GM23338 (cell line): ENCODE measurements around the gene DNAH10. TPM values are rescaled to one million over a fixed set of nuclear protein-coding genes. Genes with fewer than 3 reads are reported as not detected.

ENCODE experiments used
- ATAC-seq: fragments of 200-7000 bp; cut with Tn5 transposase; 3 replicates; pipeline ENCODE4 v1.9.1; 2020
- DNase-seq: peaks from one replicate; pipeline ENCODE4 v3.0.0-alpha.2; 2015; ENCODE audit warnings: low spot score
- H2AFZ ChIP-seq: fragments of 200-600 bp; sonication (generic); 2 replicates; pipeline ENCODE4 v1.8.0; 2016; ENCODE audit warnings: antibody characterized with exemption, mild to moderate bottlenecking, moderate library complexity
- H3F3A ChIP-seq: fragments of 200-600 bp; sonication (generic); replicated peaks from 2 replicates; pipeline ENCODE4 v1.8.0; 2017; ENCODE audit warnings: antibody characterized with exemption, mixed run types, low read depth
- H3K27ac ChIP-seq: fragments of 200-600 bp; sonication (generic); 2 replicates; pipeline ENCODE4 v1.6.1; 2016; ENCODE audit warnings: low read depth
- H3K27me3 ChIP-seq: fragments of 200-600 bp; sonication (generic); 2 replicates; pipeline ENCODE4 v1.8.0; 2016; ENCODE audit warnings: mild to moderate bottlenecking, mixed run types, moderate library complexity; ENCODE audit not compliant: insufficient read depth
- H3K36me3 ChIP-seq: fragments of 200-600 bp; sonication (generic); 2 replicates; pipeline ENCODE4 v1.8.0; 2016; ENCODE audit warnings: mild to moderate bottlenecking; ENCODE audit not compliant: insufficient read depth
- H3K4me1 ChIP-seq: fragments of 200-600 bp; sonication (generic); 2 replicates; pipeline ENCODE4 v1.8.0; 2016; ENCODE audit warnings: mild to moderate bottlenecking, moderate library complexity; ENCODE audit not compliant: insufficient read depth
- H3K4me2 ChIP-seq: fragments of 200-600 bp; sonication (generic); 2 replicates; pipeline ENCODE4 v1.7.1; 2017; ENCODE audit warnings: mixed run types
- H3K4me3 ChIP-seq: fragments of 200-600 bp; sonication (generic); 2 replicates; pipeline ENCODE4 v1.6.1; 2016; ENCODE audit warnings: mixed run types
- H3K79me2 ChIP-seq: fragments of 200-600 bp; sonication (generic); replicated peaks from 2 replicates; pipeline ENCODE4 v1.8.0; 2017; ENCODE audit warnings: mild to moderate bottlenecking; ENCODE audit not compliant: insufficient read depth
- H3K9me2 ChIP-seq: fragments of 200-600 bp; sonication (generic); 2 replicates; pipeline ENCODE4 v1.8.0; 2017; ENCODE audit not compliant: insufficient read depth
- H4K20me1 ChIP-seq: fragments of 200-600 bp; sonication (generic); replicated peaks from 2 replicates; pipeline ENCODE4 v1.8.0; 2017; ENCODE audit warnings: mild to moderate bottlenecking; ENCODE audit not compliant: insufficient read depth
- H3K27ac Mint-ChIP-seq: 2 replicates; pipeline ENCODE4 v1.8.0; 2020; ENCODE audit warnings: inconsistent platforms, mild to moderate bottlenecking, moderate library complexity, mixed read lengths
- H3K27me3 Mint-ChIP-seq: 3 replicates; pipeline ENCODE4 v1.8.0; 2022; ENCODE audit warnings: low read depth, mild to moderate bottlenecking, moderate library complexity, mixed read lengths, inconsistent platforms; ENCODE audit not compliant: insufficient read depth, poor library complexity
- H3K36me3 Mint-ChIP-seq: 3 replicates; pipeline ENCODE4 v1.8.0; 2021; ENCODE audit warnings: low read depth, mild to moderate bottlenecking, inconsistent platforms, moderate library complexity, mixed read lengths
- H3K4me1 Mint-ChIP-seq: 3 replicates; pipeline ENCODE4 v1.8.0; 2020; ENCODE audit warnings: mild to moderate bottlenecking, inconsistent platforms, mixed read lengths
- H3K4me3 Mint-ChIP-seq: 3 replicates; pipeline ENCODE4 v1.8.0; 2021; ENCODE audit warnings: moderate library complexity, mild to moderate bottlenecking, inconsistent platforms, mixed read lengths
- H3K9me3 Mint-ChIP-seq: 3 replicates; pipeline ENCODE4 v1.8.0; 2020; ENCODE audit warnings: moderate library complexity, mild to moderate bottlenecking, inconsistent platforms, mixed read lengths
- EZH2phosphoT487 ChIP-seq: fragments of 200-600 bp; sonication (generic); IDR thresholded peaks from one replicate; pipeline ENCODE4 v1.8.1; 2018; ENCODE audit warnings: antibody characterized with exemption; ENCODE audit not compliant: unreplicated experiment
- JUNB ChIP-seq: IDR thresholded peaks from one replicate; pipeline ENCODE4 v1.6.1; 2016; ENCODE audit warnings: antibody characterized with exemption; ENCODE audit not compliant: unreplicated experiment
- STAT1 ChIP-seq: IDR thresholded peaks from one replicate; pipeline ENCODE4 v1.6.1; 2016; ENCODE audit warnings: antibody characterized with exemption; ENCODE audit not compliant: unreplicated experiment
- ZNF114 ChIP-seq: fragments of 250-450 bp; sonication (Bioruptor Pico); IDR thresholded peaks from 2 replicates; pipeline ENCODE4 v1.5.0; 2020; ENCODE audit warnings: mild to moderate bottlenecking, moderate library complexity
- ZNF331 ChIP-seq: fragments of 250-450 bp; sonication (Bioruptor Pico); IDR thresholded peaks from 2 replicates; pipeline ENCODE4 v1.5.0; 2020; ENCODE audit warnings: low read depth, mild to moderate bottlenecking, moderate library complexity
- polyA plus RNA-seq: library from polyadenylated mRNA; unstranded; fragments of >200 nt; fragmentation: Nextera tagmentation; extraction: Ambion mirVana; gene quantifications from 2 replicates; pipeline ENCODE4 v1.2.1, GENCODE V29; 2016
- total RNA-seq: library from RNA; depleted of rRNA; stranded (reverse); fragments of >200 nt; shearing (Covaris generic); gene quantifications from 2 replicates; pipeline ENCODE4 v1.2.3, GENCODE V29; 2014
- TF ChIP-seq, protein P1 (sequence below), 2 experiments: fragments of 200-600 bp in 1 of 2; sonication (generic) in 1 of 2; conservative IDR thresholded peaks; 2 replicates each; pipeline versions ENCODE4 v1.5.1 to v1.6.1; 2016 to 2017; ENCODE audit warnings: antibody characterized with exemption in 2 of 2, low read depth in 2 of 2, mild to moderate bottlenecking in 2 of 2, moderate library complexity in 1 of 2
- TF ChIP-seq, protein P2 (sequence below): fragments of 250-450 bp; sonication (Bioruptor Pico); IDR thresholded peaks from 2 replicates; pipeline ENCODE4 v1.5.0; 2020; ENCODE audit warnings: mild to moderate bottlenecking, moderate library complexity
- TF ChIP-seq, protein P3 (sequence below): IDR thresholded peaks from one replicate; pipeline ENCODE4 v1.6.1; 2018; ENCODE audit warnings: antibody characterized with exemption; ENCODE audit not compliant: unreplicated experiment

The DNAH10 gene
- total and polyA plus RNA-seq, 2 experiments from 2014 or later: 0.03 TPM

DNA sequence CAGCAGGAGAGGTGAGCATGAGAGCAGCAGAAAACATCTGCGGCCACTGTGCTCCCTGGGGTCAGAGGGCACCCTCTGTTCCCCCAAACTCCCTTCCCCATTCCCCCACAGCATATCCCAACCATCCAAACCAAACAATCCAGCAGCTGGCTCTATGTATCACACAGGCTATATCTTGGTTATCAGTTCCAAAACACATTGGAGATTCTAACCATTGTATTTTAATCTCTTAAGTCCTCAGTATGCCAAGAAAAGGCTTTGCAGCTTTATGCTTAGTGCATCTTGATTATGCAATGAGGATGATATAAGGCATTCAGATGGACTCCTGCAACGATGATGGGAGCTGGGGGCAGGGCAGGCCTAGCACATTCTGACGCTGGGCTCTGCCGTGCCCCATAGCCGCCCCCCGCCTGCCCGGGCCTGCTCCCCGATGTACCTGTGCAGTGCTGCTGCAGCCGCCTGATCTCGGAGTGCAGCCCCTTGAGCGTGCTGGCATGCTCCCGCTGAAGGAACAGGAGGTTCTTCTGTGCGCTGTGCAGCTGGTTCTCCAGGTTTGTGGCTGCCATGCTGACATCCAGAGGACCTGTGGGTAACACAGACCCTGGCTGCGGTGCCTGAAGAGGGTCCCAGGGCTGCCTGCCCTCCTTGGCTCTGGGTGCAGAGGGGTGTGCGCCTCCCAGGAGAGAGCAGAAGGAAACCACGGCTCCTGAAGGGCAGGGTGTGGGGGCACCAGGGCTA lies 181.0 kb downstream of the DNAH10 start:
- no peak for DNase-seq
- no peaks in the 10 kb centered on the region for H4K20me1 ChIP-seq
- H2AFZ ChIP-seq: no peak overlapping the region
- Mint-ChIP-seq H3K27me3 (peaks cover 16% of the 10 kb centered on the region), H3K9me3 (peaks cover 14% of the 10 kb centered on the region), H3K4me3 (no peak overlapping the region), H3K27ac (no peak overlapping the region), H3K36me3 (peaks cover 2% of the 10 kb centered on the region; the same call in 1 of the 3 replicates), H3K4me1 (peaks cover 3% of the 10 kb centered on the region)
- TF ChIP-seq ZNF331 (CRISPR knock-in tag) (no peak), EZH2phosphoT487 (no peak)
- H3K4me2 ChIP-seq: no peak overlapping the region
- no peak overlapping the region for H3K4me3 ChIP-seq
- no peaks in the 10 kb centered on the region for H3K27me3 ChIP-seq
- no peak overlapping the region for H3K27ac ChIP-seq
- H3F3A ChIP-seq: no peaks in the 10 kb centered on the region
- no peaks in the 10 kb centered on the region for H3K9me2 ChIP-seq
- no peaks in the 10 kb centered on the region for H3K79me2 ChIP-seq
- H3K4me1 ChIP-seq: no peaks in the 10 kb centered on the region
- H3K36me3 ChIP-seq: no peaks in the 10 kb centered on the region; the same call in 1 of the 2 replicates
- ATAC-seq: no peak

DNA sequence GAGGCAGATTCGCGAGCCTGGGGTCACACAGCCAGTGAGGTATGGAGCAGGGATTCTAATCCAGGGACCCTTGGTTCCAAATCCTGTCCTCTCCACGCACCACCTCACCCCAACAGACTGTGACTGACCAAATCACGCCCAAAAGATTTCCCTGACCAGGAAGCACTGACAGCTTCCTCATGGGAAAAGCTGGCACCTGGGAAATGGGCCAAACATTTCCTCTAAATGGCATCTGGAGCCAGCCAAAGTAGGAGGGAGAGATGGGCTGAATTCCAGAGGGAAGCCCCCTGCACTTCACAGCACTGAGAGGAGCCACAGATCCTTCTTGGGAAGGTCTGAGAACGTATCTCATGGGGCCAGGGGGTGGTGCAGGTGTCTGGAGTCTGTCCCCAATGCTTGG lies 181.7 kb downstream of the DNAH10 start:
- H3K9me2 ChIP-seq: no peaks in the 10 kb centered on the region
- H4K20me1 ChIP-seq: no peaks in the 10 kb centered on the region
- H3K4me3 Mint-ChIP-seq: no peak overlapping the region
- H3F3A ChIP-seq: no peaks in the 10 kb centered on the region
- no peaks in the 10 kb centered on the region for H3K79me2 ChIP-seq
- peaks cover 2% of the 10 kb centered on the region; the same call in 1 of the 3 replicates for H3K36me3 Mint-ChIP-seq
- no peak overlapping the region for H3K27ac ChIP-seq
- no peaks in the 10 kb centered on the region for H3K27me3 ChIP-seq
- peaks cover 10% of the 10 kb centered on the region for H3K27me3 Mint-ChIP-seq
- no peak overlapping the region for H3K4me2 ChIP-seq
- H2AFZ ChIP-seq: no peak overlapping the region
- ATAC-seq (no peak), DNase-seq (no peak)
- no peak overlapping the region for H3K4me3 ChIP-seq
- no peaks in the 10 kb centered on the region for H3K4me1 ChIP-seq
- no peaks in the 10 kb centered on the region; the same call in 2 of the 3 replicates for H3K4me1 Mint-ChIP-seq
- H3K9me3 Mint-ChIP-seq: peaks cover 14% of the 10 kb centered on the region
- no peaks in the 10 kb centered on the region; the same call in 1 of the 2 replicates for H3K36me3 ChIP-seq
- H3K27ac Mint-ChIP-seq: no peak overlapping the region
- TF ChIP-seq, protein P1, sequence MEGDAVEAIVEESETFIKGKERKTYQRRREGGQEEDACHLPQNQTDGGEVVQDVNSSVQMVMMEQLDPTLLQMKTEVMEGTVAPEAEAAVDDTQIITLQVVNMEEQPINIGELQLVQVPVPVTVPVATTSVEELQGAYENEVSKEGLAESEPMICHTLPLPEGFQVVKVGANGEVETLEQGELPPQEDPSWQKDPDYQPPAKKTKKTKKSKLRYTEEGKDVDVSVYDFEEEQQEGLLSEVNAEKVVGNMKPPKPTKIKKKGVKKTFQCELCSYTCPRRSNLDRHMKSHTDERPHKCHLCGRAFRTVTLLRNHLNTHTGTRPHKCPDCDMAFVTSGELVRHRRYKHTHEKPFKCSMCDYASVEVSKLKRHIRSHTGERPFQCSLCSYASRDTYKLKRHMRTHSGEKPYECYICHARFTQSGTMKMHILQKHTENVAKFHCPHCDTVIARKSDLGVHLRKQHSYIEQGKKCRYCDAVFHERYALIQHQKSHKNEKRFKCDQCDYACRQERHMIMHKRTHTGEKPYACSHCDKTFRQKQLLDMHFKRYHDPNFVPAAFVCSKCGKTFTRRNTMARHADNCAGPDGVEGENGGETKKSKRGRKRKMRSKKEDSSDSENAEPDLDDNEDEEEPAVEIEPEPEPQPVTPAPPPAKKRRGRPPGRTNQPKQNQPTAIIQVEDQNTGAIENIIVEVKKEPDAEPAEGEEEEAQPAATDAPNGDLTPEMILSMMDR (conservative IDR thresholded peaks at IDR 0.05; ENCODE audit: low read depth in 2 of 2): no peak
- TF ChIP-seq ZNF114 (CRISPR knock-in tag) (no peak), JUNB (no peak), STAT1 (no peak)
- TF ChIP-seq, protein P2, sequence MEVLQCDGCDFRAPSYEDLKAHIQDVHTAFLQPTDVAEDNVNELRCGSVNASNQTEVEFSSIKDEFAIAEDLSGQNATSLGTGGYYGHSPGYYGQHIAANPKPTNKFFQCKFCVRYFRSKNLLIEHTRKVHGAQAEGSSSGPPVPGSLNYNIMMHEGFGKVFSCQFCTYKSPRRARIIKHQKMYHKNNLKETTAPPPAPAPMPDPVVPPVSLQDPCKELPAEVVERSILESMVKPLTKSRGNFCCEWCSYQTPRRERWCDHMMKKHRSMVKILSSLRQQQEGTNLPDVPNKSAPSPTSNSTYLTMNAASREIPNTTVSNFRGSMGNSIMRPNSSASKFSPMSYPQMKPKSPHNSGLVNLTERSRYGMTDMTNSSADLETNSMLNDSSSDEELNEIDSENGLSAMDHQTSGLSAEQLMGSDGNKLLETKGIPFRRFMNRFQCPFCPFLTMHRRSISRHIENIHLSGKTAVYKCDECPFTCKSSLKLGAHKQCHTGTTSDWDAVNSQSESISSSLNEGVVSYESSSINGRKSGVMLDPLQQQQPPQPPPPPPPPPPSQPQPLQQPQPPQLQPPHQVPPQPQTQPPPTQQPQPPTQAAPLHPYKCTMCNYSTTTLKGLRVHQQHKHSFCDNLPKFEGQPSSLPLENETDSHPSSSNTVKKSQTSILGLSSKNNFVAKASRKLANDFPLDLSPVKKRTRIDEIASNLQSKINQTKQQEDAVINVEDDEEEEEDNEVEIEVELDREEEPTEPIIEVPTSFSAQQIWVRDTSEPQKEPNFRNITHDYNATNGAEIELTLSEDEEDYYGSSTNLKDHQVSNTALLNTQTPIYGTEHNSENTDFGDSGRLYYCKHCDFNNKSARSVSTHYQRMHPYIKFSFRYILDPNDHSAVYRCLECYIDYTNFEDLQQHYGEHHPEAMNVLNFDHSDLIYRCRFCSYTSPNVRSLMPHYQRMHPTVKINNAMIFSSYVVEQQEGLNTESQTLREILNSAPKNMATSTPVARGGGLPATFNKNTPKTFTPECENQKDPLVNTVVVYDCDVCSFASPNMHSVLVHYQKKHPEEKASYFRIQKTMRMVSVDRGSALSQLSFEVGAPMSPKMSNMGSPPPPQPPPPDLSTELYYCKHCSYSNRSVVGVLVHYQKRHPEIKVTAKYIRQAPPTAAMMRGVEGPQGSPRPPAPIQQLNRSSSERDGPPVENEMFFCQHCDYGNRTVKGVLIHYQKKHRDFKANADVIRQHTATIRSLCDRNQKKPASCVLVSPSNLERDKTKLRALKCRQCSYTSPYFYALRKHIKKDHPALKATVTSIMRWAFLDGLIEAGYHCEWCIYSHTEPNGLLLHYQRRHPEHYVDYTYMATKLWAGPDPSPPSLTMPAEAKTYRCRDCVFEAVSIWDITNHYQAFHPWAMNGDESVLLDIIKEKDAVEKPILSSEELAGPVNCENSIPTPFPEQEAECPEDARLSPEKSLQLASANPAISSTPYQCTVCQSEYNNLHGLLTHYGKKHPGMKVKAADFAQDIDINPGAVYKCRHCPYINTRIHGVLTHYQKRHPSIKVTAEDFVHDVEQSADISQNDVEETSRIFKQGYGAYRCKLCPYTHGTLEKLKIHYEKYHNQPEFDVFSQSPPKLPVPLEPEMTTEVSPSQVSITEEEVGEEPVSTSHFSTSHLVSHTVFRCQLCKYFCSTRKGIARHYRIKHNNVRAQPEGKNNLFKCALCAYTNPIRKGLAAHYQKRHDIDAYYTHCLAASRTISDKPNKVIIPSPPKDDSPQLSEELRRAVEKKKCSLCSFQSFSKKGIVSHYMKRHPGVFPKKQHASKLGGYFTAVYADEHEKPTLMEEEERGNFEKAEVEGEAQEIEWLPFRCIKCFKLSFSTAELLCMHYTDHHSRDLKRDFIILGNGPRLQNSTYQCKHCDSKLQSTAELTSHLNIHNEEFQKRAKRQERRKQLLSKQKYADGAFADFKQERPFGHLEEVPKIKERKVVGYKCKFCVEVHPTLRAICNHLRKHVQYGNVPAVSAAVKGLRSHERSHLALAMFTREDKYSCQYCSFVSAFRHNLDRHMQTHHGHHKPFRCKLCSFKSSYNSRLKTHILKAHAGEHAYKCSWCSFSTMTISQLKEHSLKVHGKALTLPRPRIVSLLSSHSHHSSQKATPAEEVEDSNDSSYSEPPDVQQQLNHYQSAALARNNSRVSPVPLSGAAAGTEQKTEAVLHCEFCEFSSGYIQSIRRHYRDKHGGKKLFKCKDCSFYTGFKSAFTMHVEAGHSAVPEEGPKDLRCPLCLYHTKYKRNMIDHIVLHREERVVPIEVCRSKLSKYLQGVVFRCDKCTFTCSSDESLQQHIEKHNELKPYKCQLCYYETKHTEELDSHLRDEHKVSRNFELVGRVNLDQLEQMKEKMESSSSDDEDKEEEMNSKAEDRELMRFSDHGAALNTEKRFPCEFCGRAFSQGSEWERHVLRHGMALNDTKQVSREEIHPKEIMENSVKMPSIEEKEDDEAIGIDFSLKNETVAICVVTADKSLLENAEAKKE: no peak
- TF ChIP-seq, protein P3, sequence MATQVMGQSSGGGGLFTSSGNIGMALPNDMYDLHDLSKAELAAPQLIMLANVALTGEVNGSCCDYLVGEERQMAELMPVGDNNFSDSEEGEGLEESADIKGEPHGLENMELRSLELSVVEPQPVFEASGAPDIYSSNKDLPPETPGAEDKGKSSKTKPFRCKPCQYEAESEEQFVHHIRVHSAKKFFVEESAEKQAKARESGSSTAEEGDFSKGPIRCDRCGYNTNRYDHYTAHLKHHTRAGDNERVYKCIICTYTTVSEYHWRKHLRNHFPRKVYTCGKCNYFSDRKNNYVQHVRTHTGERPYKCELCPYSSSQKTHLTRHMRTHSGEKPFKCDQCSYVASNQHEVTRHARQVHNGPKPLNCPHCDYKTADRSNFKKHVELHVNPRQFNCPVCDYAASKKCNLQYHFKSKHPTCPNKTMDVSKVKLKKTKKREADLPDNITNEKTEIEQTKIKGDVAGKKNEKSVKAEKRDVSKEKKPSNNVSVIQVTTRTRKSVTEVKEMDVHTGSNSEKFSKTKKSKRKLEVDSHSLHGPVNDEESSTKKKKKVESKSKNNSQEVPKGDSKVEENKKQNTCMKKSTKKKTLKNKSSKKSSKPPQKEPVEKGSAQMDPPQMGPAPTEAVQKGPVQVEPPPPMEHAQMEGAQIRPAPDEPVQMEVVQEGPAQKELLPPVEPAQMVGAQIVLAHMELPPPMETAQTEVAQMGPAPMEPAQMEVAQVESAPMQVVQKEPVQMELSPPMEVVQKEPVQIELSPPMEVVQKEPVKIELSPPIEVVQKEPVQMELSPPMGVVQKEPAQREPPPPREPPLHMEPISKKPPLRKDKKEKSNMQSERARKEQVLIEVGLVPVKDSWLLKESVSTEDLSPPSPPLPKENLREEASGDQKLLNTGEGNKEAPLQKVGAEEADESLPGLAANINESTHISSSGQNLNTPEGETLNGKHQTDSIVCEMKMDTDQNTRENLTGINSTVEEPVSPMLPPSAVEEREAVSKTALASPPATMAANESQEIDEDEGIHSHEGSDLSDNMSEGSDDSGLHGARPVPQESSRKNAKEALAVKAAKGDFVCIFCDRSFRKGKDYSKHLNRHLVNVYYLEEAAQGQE: no peak
